Neutrophil (primary cell): Measurements from ENCODE around the gene ABCC4.

Source experiments
- H3K27ac ChIP-seq: fragments of 200-600 bp; sonication (generic); 2 replicates; pipeline ENCODE4 v1.5.1; 2016; ENCODE audit warnings: mild to moderate bottlenecking, moderate library complexity
- H3K27me3 ChIP-seq: fragments of 200-600 bp; sonication (generic); 2 replicates; pipeline ENCODE4 v1.6.0; 2016; ENCODE audit warnings: mild to moderate bottlenecking
- H3K36me3 ChIP-seq: fragments of 200-600 bp; sonication (generic); 2 replicates; pipeline ENCODE4 v1.5.1; 2017
- H3K4me1 ChIP-seq, 2 experiments: fragments of 200-600 bp in 1 of 2; sonication (generic) in 1 of 2; 1 replicate in 1 of 2; 2 replicates in 1 of 2; pipeline versions ENCODE4 v1.5.1 to v1.6.1; 2013 to 2016; ENCODE audit warnings: low read depth in 1 of 2, low read length in 1 of 2, mild to moderate bottlenecking in 1 of 2, moderate library complexity in 1 of 2; ENCODE audit not compliant: control insufficient read depth in 1 of 2, insufficient read depth in 1 of 2
- H3K4me3 ChIP-seq, 2 experiments: fragments of 200-600 bp in 1 of 2; sonication (generic) in 1 of 2; 1 replicate in 1 of 2; 2 replicates in 1 of 2; pipeline ENCODE4 v1.5.1; 2013 to 2016; ENCODE audit warnings: low read depth in 1 of 2, low read length in 1 of 2, mild to moderate bottlenecking in 1 of 2, moderate library complexity in 1 of 2
- H3K9me3 ChIP-seq: fragments of 200-600 bp; sonication (generic); 2 replicates; pipeline ENCODE4 v1.5.1; 2016
- TF ChIP-seq, protein P1 (sequence below): fragments of 200-600 bp; sonication (generic); IDR thresholded peaks from 2 replicates; pipeline ENCODE4 v1.5.1; 2016; ENCODE audit warnings: antibody characterized with exemption

Gene ABCC4

DNA sequence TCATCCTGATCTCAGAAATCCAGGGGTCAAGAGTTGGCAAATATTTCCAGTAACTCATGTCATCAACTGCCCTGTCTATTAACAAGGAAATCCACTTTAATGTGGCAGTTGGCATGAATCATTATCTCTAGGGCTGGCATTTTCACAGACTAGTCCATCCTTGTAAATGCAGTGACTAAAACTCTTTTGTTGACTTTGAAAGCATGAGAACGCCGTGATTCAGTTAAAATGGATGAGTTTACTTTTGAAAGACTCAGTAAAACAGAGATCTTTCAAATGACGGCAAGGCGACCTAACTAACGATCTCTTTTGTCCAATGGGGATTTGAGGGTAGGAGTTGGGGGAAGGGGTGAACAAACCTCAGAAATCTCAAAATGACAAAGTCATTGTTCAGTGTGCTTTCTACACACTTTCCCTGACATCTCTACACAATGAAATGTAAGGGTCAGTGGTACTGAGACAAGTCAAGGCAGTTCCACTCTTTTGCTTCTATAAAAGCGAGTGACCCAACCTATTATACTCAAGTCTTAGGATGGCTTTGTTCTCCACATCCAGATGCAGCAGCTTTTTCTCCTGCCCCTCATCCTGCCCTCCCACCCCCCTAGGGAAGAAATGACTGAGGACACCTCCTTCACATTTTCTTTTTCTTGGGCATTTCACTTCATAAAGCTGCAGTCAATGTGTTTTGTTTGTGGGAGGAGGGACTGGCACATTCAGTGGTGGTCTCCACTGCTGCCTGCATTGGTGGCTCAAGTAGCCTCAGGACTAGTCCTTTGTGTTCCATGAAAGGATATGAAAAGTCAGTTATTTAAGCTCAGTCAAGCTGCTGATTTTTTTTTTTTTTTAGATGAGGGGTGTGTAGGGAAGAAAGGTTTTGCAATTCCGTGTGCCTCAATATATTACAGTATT, 200.5 kb downstream of the ABCC4 start:
- Histone ChIP-seq H3K36me3 (no peaks in the 10 kb centered on the region), H3K27ac (no peak overlapping the region), H3K4me3 (no peak overlapping the region), H3K4me1 (no peaks in the 10 kb centered on the region), H3K27me3 (no peaks in the 10 kb centered on the region), H3K9me3 (no peaks in the 10 kb centered on the region)
- TF ChIP-seq, protein P1, sequence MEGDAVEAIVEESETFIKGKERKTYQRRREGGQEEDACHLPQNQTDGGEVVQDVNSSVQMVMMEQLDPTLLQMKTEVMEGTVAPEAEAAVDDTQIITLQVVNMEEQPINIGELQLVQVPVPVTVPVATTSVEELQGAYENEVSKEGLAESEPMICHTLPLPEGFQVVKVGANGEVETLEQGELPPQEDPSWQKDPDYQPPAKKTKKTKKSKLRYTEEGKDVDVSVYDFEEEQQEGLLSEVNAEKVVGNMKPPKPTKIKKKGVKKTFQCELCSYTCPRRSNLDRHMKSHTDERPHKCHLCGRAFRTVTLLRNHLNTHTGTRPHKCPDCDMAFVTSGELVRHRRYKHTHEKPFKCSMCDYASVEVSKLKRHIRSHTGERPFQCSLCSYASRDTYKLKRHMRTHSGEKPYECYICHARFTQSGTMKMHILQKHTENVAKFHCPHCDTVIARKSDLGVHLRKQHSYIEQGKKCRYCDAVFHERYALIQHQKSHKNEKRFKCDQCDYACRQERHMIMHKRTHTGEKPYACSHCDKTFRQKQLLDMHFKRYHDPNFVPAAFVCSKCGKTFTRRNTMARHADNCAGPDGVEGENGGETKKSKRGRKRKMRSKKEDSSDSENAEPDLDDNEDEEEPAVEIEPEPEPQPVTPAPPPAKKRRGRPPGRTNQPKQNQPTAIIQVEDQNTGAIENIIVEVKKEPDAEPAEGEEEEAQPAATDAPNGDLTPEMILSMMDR: no peak

DNA sequence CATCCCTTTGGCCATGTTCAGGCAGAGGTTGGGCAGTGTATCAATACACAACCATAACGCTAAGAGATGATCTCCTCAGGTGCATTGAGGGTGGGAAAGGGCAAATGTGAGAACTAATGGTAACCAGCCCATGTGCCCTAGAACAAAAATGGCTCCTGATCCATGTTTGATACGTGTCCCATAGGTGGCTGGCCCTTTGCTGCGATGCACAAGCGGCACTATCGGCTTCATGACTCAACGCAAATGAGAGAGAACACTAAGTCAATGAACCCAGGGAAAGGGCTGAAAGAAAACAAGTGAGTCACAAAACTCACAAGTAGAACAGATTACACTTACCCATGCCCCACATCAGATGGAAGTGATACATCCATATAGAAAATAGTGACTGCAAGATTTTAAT, 201.7 kb downstream of the ABCC4 start:
- Histone ChIP-seq H3K27ac (no peak overlapping the region), H3K4me1 (no peaks in the 10 kb centered on the region), H3K4me3 (no peak overlapping the region), H3K36me3 (no peaks in the 10 kb centered on the region), H3K27me3 (no peaks in the 10 kb centered on the region), H3K9me3 (no peaks in the 10 kb centered on the region)
- TF ChIP-seq, protein P1: no peak

DNA sequence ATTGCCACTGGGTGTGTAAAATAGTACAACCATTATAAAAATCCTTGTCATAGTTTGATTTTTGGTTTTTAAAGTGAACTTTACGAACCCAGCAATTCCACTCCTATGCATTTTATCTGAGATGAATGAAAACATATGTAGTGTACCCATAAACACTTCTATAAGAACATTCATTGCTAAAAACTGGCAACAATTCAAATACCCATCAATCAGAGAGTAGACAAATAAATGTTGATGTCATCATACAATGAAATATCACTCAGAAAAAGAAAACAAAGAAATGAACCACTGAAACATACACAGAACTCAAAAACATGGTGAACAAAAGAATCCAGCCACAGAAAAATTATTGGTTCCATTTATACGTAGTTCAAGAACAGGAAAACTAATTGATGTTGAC, 202.3 kb downstream of the ABCC4 start:
- Histone ChIP-seq H3K9me3 (no peaks in the 10 kb centered on the region), H3K27ac (no peak overlapping the region), H3K36me3 (no peaks in the 10 kb centered on the region), H3K4me3 (no peak overlapping the region), H3K4me1 (no peaks in the 10 kb centered on the region), H3K27me3 (no peaks in the 10 kb centered on the region)
- TF ChIP-seq, protein P1: no peak

DNA sequence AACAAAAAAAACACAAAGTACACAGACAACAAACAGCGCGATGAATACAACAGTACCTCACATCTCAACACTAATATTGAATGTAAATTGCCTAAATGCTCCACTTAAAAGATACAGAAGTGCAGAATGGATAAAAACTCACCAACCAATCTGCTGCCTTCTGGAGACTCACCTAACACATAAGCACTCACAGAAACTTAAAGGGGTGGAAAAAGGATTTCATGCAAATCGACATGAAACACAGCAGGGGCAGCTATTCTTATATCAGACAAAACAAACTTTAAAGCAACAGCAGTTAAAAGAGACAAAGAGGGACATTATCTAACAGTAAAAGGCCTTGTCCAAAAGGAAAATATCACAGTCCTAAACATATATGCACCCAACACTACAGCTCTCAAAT, 209.5 kb downstream of the ABCC4 start:
- TF ChIP-seq, protein P1: no peak
- Histone ChIP-seq H3K27ac (no peak overlapping the region), H3K36me3 (no peaks in the 10 kb centered on the region), H3K9me3 (no peaks in the 10 kb centered on the region), H3K4me3 (no peak overlapping the region), H3K27me3 (no peaks in the 10 kb centered on the region), H3K4me1 (no peaks in the 10 kb centered on the region)

DNA sequence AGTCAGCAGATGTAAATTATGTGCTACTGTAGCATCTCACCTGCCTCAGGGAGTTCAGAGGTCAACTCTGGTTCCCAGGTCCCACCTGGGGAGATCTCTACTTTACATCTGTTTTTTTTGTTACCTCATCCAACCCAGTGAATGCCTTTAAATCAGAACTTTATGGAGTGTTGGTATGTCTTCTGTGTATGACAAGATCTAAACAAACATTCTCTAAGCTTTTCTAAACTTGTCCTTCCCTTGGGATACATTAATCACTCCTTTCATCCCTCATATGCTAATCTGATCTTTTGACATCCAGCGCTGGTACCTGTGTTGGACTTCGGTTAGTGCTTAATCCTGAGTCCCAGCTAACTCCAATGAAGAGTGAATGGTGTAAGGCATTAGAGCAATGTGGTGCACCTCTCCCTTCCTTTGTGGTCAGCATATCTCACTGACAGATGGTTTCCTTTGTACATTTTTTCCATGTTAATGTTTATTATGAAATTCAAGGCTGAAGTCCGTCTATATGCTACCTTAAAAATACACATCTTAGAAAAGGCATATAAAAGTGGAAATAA, 213.4 kb downstream of the ABCC4 start:
- no peaks in the 10 kb centered on the region for H3K9me3 ChIP-seq
- no peak overlapping the region for H3K4me3 ChIP-seq
- no peaks in the 10 kb centered on the region for H3K4me1 ChIP-seq
- no peaks in the 10 kb centered on the region for H3K27me3 ChIP-seq
- no peak overlapping the region for H3K27ac ChIP-seq
- TF ChIP-seq, protein P1: no peak
- H3K36me3 ChIP-seq: no peaks in the 10 kb centered on the region
